ENCODE data around the gene ATMIN. TPM values are rescaled to one million over a fixed set of nuclear protein-coding genes. Genes with fewer than 3 reads are reported as not detected.

Gene ATMIN
- total RNA-seq (2013; cell fraction: nucleolus; rRNA removed) = 15.5 and 18.6 TPM in 2 replicates
- total RNA-seq (2014; rRNA removed) = 23.5 and 24.6 TPM in 2 replicates
- 25.6 and 28.9 TPM in 2 replicates for total RNA-seq (2014; rRNA removed; fragmentation: Illumina TruSeq; extraction: Trizol)
- total RNA-seq (2021) = 17.8 and 21.9 TPM in 2 replicates
- 9.5 TPM for polyA plus RNA-seq (2011; ENCODE audit: low read depth)
- polyA plus RNA-seq (2011; rRNA removed) = 25.8 and 26.4 TPM in 2 replicates
- polyA plus RNA-seq (2011; cell fraction: cytosol; rRNA removed) = 16.5 and 17.5 TPM in 2 replicates
- 7.8 TPM in 2 replicates for polyA plus RNA-seq (2011; cell fraction: nucleus; rRNA removed)
- 10.6 and 10.9 TPM in 2 replicates for polyA plus RNA-seq (2012)
- 25.9 and 34.2 TPM in 2 replicates for polyA plus RNA-seq (2014; fragmentation: Illumina TruSeq; extraction: Trizol)
- 1 to 10 TPM; 5.2 to 8.7 TPM for polyA plus RNA-seq (2014; fragmentation: Nextera tagmentation; extraction: Ambion mirVana)
- polyA plus RNA-seq (2014; rRNA removed) = 14.3 and 14.7 TPM in 2 replicates
- 1 to 10 TPM; 7.1 to 8.3 TPM for polyA plus RNA-seq (2016; fragmentation: Nextera tagmentation; extraction: Ambion mirVana)
- polyA minus RNA-seq (2011; rRNA and poly(A)+ RNA removed) = 26.2 and 29.7 TPM in 2 replicates
- polyA minus RNA-seq (2011; cell fraction: cytosol; rRNA and poly(A)+ RNA removed) = 9.5 and 10.3 TPM in 2 replicates
- polyA minus RNA-seq (2011; cell fraction: nucleus; rRNA and poly(A)+ RNA removed) = 7.0 and 9.8 TPM in 2 replicates
- Bru-seq, nascent RNA = percentile 83 among the genes with signal in this experiment
- BruChase-seq, experiment 1, labeled RNA remaining after a 6-hour chase = percentile 90 among the genes with signal in this experiment
- percentile 90 among the genes with signal in this experiment for BruChase-seq, experiment 2, labeled RNA remaining after a 2-hour chase
- long read RNA-seq, experiment 1, partial matches to known transcripts = 0 of 1 reads
- long read RNA-seq, experiment 1, other reads (novel, unspliced or antisense) = 0 of 1 reads
- long read RNA-seq, experiment 2, full-length matches to known transcripts = 3 of 52 reads
- long read RNA-seq, experiment 2, partial matches to known transcripts = 36 of 52 reads
- long read RNA-seq, experiment 2, other reads (novel, unspliced or antisense) = 13 of 52 reads

- CTCF ChIA-PET = interaction anchor here (0.6 to 5.0 kb wide), 26 partner anchors 13 to 1619 kb away, joined by 3 to 67 read pairs (median 4); partner anchors contain the start of genes C16orf46, CENPN and CMC2
- in situ Hi-C loops (cut with MboI) = no loop called here
- TF ChIP-seq POLR2A (IDR thresholded peaks at IDR 0.05; ENCODE audit: low read depth, low read length) (peak; percentile 63), NRF1 (conservative IDR thresholded peaks at IDR 0.05; ENCODE audit: low read depth, low read length) (no peak), BCL11A (IDR thresholded peaks at IDR 0.05; ENCODE audit: low read depth, low read length) (no peak), SMC3 (IDR thresholded peaks at IDR 0.05; ENCODE audit: borderline replicate concordance, low read length) (peak; percentile 80), ZSCAN29 (IDR thresholded peaks at IDR 0.05) (no peak), EED (IDR thresholded peaks at IDR 0.05; ENCODE audit: low read depth) (no peak), E2F8 (IDR thresholded peaks at IDR 0.05; ENCODE audit: low read depth, partially characterized antibody) (no peak), TCF3 (IDR thresholded peaks at IDR 0.05; ENCODE audit: borderline replicate concordance, insufficient read depth, low read depth, low read length) (peak; percentile 51; the same call in 1 of the 2 replicates), ZNF687 (IDR thresholded peaks at IDR 0.05) (no peak), BHLHE40 (IDR thresholded peaks at IDR 0.05; ENCODE audit: borderline replicate concordance in 1 of 2, low read depth in 2 of 2, low read length in 1 of 2) (peak; percentile 58 to 61; a peak in 2 of 4 replicates), RAD21 (IDR thresholded peaks at IDR 0.05; ENCODE audit: insufficient read depth, low read depth, low read length) (peak; percentile 57), ZZZ3 (IDR thresholded peaks at IDR 0.05; ENCODE audit: control insufficient read depth, insufficient read length, low read depth) (no peak)
These were observed at the start of gene ATMIN for GRCh38 chr16:81035398-81035974. Gene ATMIN, plus strand, starts transcription at chr16:81035842. Its CDS starts 29 bp downstream, at chr16:81035871.

More at GRCh38 chr16:81035398-81035974, at the start of gene ATMIN:
- intact Hi-C loops (cut with micrococcal nuclease; ENCODE audit: unreplicated experiment) = loop anchor here (1.0 to 2.0 kb wide), 2 partner anchors 29 to 703 kb away; partner anchors contain the start of genes CENPN and CMC2
- peak within 1 kb of the TSS; percentile 81 for H3K4me3 ChIP-seq
- H3K4me2 ChIP-seq (ENCODE audit: control insufficient read depth, insufficient read depth) = peak within 1 kb of the TSS; percentile 84
- peak within 1 kb of the TSS; percentile 32; the same call in 1 of the 2 replicates for H3K27ac ChIP-seq (ENCODE audit: control insufficient read depth, insufficient read depth)
- ChIA-PET POLR2A (interaction anchor here (2.9 to 5.9 kb wide), 2 partner anchors 30 to 42 kb away, joined by 9 to 25 read pairs; partner anchors contain the start of genes C16orf46, CENPN and CMC2), SMC1A (ENCODE audit: uncharacterized antibody, unreplicated experiment) (interaction anchor here (0.6 to 3.0 kb wide), 9 partner anchors 31 to 745 kb away, joined by 3 to 16 read pairs (median 3); partner anchors contain the start of gene C16orf46), RAD21 (ENCODE audit: unreplicated experiment) (interaction anchor here (1.4 to 3.4 kb wide), 5 partner anchors 28 to 42 kb away, joined by 4 to 20 read pairs (median 6); partner anchors contain the start of genes C16orf46, CENPN and CMC2)
- no peaks in the 10 kb centered on the region for H3K36me3 ChIP-seq (ENCODE audit: control insufficient read depth in 2 of 2, insufficient read depth in 2 of 2, low read length in 1 of 2)
- 8% methylated on average over 46 of the region's 54 CpGs for WGBS (ENCODE audit: insufficient coverage, insufficient replicate concordance, low lambda C conversion rate, missing lambda C conversion rate)
- peak within 1 kb of the TSS; percentile 76 for H3K9ac ChIP-seq (ENCODE audit: control insufficient read depth, insufficient read depth, low read length)
- no peaks in the 10 kb centered on the region for H4K20me1 ChIP-seq (ENCODE audit: control insufficient read depth, insufficient read depth)
- H3K4me1 ChIP-seq (ENCODE audit: control insufficient read depth, insufficient read depth, low read length) = no peaks in the 10 kb centered on the region
- FAIRE-seq (peak; percentile 61), DNase-seq (ENCODE audit: low read depth, low spot score) (peak; percentile 15), ATAC-seq (peak; percentile 97)
- H3K79me2 ChIP-seq (ENCODE audit: control insufficient read depth, insufficient read depth, low read length) = peaks cover 13% of the 10 kb centered on the region
- H3K27me3 ChIP-seq (replicated peaks in 1 of 2; ENCODE audit: control insufficient read depth in 2 of 2, insufficient read depth in 2 of 2, low read length in 1 of 2) = no peaks in the 10 kb centered on the region
- H2AFZ ChIP-seq (ENCODE audit: control insufficient read depth, low read depth, low read length) = peak within 1 kb of the TSS; percentile 59
- BruUV-seq (replicated peaks) = no TSS peak
- no peaks in the 10 kb centered on the region for H3K9me3 ChIP-seq (replicated peaks; ENCODE audit: control insufficient read depth, insufficient read depth, low read length)
